GM18868 (cell line): Measurements from ENCODE around the gene DAPL1.

Experiments
- ATAC-seq: cut with Tn5 transposase; IDR thresholded peaks from one replicate; pipeline ENCODE4 v1.9.1; 2021; ENCODE audit warnings: mild to moderate bottlenecking, moderate library complexity; ENCODE audit not compliant: unreplicated experiment

Gene DAPL1

DNA sequence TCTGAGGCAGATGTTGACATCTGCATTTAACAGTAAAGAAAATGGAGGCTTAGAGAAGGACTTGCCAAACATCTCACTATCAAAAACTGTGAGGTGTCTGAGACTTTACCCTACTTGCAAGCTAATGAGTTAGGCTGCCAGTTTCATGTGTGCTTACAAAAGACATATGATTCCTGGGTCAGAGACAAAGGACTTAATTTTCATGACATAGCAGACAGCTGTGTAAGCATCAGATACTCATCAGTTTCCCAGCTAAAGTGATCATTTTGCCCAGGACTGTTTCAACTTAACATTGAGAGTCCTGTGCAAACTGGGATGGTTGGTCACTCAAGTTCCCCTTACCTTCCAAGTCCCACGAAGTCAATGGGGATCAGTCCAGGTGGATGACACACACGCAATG lies 18.9 kb upstream of the DAPL1 start:
- ATAC-seq = no peak

GRCh38 chr2:158777077-158777476 lies 18.0 kb upstream of the DAPL1 start:
- ATAC-seq = no peak

DNA sequence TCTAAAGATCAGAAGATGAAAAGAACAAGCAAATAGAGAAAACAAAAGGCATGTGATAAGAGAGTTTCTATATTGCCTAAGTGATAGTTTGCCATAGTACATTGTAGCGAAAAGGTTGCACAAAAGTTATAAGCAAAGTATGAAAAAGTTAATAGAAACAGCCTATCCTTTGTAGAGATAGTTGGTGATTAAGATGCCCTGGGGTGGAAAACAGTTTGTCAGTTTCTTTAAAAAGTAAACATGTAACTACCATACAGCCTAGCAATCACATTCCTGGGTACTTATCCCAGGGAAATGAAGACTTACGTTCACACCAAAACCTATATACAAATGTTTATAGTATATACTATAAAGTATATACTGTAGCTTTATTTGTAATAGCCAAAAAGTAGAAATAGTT lies 16.9 kb upstream of the DAPL1 start:
- ATAC-seq = no peak

DNA sequence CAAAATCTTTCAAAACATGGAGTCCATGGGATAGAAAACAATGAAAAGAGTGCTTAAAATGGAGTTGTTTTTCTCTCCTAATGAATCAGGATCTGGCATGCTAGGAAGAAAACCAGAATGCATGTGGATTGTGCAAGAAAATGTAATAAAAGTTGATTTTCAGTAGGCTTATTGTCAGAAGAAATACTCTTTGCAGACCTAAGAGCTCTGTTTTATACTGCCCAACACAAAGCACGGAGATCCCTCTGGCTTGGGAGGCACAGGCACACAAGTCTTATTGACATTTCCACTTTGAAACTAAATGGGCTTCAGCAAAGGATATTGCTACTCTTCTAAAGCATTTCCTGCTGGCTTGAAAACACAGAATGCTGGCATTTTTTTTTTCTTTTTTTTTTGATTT lies 15.5 kb upstream of the DAPL1 start:
- ATAC-seq = no peak

DNA sequence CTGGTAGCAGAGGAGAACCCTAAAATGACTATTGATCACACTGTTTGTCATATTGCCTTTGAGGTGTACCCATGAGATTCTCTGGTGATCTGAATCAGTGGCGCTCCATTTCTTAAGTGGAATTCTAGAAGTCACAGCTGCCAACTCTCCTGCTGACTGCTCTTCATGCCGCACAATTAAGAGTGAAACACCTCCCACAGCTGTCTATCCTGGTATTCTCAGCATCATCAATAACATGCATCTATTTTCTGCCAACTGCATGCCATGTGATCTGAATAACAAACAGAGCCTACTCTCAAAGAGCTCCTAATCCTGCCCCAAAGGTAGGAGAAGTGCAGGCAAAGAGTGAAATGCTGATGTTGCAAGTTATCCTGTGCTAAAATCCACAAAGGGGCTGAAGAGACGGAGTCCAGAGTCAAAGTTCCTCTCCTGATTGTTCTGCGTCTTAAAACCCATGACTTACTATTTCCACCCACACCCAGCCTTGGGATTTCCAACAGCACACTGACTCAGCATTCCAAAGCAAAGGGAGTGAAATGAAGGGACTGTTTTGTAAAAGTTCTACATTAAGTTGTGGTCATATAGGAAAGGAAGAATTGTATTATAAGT lies 13.7 kb upstream of the DAPL1 start:
- no peak for ATAC-seq

GRCh38 chr2:158782136-158782535 lies 13.0 kb upstream of the DAPL1 start:
- ATAC-seq = no peak

DNA sequence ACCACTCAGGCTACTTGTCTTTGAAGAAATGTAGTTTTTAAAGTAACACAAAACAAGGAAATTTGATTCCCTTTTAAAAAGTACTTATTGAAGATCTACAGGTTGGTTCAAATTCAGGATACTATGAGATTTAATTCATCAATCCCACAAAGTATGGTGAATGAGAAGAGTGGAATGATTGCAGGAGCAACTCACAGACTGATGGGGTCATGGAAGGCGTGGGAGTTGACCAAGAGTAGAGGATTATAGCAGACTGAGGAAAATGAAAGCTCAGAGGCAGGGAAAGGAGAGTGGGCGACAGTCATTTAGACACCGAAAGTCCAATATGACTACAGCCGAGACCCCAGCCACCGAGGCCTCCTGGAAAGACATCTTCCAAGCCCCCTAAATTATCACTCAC lies 12.5 kb upstream of the DAPL1 start:
- no peak for ATAC-seq

DNA sequence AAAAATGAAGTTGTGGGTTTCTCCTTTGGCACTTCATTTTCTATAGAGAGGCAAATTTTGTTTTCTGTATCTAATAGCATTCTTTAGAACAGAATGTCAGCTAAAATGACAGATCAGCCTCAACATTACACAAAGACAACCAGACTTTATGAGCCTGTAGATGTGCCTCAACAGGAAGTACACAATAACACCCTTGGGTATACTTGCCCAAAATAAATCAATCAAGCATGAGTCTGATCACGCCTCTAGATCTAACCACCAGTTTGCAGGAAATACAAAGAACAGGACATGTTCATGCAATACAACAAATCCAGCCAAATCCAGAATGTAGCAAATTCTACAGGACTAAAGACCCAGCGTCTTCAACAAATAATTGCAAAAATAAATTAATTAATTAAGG lies 11.2 kb upstream of the DAPL1 start:
- no peak for ATAC-seq

DNA sequence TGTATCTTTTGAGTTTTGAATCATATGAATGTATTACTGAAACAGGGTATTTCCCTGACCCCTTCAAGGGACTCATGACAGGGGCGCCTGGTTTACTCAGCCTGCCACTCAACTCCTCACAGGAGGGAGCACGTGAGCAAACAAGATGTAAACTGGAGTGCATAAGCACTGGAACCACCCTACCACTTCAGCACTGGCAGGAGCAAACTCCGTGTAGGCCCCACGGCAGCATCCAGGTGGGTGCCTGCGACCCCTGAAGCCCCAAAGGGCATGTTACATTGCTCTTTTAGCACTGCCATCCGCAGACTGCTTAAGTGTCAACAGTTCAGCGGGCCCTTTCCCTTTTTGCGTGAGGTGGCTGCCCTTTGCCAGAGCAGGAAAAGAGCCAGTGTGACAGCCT lies 8.2 kb upstream of the DAPL1 start:
- ATAC-seq = no peak

GRCh38 chr2:158788951-158789350 lies 6.2 kb upstream of the DAPL1 start:
- ATAC-seq = no peak

DNA sequence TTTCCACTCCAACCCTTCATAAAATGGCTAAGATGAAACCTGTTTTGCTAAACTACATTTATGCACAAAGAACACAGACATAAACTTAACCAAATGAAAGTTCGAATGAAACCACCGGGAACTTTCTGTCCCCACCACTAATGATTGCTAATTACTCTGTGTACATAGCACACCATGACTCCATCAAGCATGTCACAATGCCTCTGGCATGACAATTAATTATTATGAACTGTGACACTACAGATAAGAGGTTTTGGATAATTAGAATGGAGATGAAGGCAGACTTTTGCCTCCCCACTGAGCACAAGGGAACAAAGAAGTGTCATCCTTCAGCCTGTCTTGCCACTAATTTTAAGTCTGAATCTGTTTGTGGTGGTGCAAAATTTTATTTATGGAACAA lies 1.5 kb downstream of the DAPL1 start:
- no peak for ATAC-seq

- no peak for ATAC-seq
Measured at GRCh38 chr2:158797963-158798700, 3.0 kb downstream of the DAPL1 start.

DNA sequence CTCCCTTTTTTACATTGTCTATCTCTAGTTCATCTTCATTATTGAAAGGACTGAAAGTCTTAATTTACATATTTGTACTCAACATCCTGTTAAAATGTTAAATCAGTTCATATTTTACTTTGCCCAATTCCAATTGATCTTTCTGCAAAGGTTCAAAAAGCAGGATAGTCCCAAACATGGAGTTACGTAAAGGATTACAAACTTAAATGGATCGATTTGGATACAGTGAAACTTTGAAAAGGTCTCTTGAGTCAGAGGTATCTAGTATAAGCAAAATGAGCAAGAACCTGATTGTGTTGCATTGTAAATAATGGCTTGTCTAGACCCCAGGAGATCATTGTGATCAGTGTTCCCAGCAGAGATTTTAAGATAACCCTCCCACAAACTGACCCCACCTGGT lies 4.1 kb downstream of the DAPL1 start:
- ATAC-seq = no peak

DNA sequence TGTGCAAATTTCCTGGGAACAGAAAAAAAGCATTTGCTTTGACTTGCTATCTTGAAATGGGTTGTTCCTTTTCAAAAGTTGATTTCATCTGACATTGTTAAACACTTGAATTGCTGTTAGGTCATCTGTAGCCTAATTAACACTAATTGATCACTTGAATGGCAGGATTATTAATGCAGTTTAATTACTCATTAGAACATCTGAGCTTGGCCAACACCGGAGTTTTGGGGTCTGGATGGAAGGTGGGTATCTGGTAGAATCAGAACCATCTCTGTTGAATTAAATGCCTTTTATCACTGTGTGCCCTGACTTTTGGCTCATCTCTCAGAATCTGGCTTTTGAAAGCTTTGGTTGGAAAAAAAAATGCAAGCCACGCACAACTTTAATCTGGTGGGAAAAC lies 8.4 kb downstream of the DAPL1 start:
- ATAC-seq = no peak

DNA sequence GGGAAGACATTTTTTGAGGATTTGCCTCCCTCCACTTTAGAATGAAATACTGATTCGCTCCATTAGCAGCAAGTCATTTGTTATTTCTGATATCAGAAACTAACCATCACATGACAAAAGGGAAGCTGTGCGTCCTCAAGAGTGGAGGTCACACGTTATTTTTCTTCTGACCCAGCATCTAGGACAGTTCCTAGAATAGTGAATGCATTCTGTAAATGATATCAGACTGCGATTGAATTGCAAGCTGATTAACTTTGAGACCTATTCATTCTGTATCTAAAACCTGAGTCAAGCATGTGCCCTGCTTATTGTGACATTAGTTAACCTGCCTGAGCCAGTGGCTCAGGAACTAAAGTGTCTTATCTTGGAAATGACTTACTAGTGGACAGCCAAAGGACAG lies 10.1 kb downstream of the DAPL1 start:
- no peak for ATAC-seq

DNA sequence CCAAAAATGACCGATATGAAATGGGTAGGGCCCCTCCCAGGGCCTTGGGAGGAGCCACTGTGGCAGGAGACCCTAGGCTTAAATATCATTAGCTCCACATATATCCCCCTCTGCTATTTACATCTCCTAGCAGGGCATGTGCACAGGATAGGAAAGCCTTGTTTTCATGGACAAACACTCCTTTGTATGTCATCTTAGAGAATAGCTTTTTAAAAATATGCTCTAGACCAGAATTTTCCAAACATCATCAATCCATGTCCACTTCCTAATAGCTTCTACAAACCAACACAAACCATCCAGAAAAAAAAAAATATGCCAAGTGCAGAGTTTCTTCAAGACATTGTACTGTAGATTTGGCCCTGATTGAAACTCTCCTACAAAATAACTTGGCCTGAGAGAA lies 10.8 kb downstream of the DAPL1 start:
- no peak for ATAC-seq

DNA sequence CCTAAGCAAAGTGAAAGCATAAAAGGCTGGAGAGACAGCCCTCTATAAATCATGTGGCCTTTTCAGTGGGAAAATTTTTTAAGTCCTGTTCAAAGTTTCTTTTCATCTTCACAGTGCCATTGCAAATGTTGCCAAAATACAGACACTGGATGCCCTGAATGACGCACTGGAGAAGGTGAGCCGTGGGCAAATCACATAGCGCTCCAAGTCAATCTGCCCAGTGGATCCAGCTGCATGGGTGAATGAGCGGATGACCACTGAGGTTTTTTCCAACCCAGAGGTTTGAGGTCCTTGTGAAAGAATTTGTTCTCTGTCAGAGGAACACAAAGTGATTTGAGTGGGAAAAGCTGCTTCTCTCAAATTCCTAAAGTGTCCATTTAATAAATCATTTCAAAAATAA lies 11.8 kb downstream of the DAPL1 start:
- no peak for ATAC-seq

GRCh38 chr2:158808426-158808825 lies 13.3 kb downstream of the DAPL1 start:
- no peak for ATAC-seq

DNA sequence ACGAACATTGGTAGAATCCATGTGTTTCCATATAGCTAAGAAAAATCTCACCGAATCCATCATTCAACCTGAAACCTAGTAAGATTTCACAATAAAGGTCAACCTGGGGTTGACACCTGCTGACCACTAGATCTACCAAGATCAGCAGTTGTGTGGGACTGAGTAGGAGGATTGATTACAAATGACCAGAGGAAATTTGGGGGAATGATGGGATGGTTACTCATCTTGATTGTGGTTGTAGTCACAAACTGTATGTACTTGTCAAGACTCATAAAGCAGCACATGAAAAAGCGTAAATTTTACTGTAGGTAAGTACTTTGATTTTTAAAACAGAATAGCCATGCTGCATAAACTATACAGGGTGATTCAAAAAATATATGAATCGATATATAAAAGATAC lies 14.7 kb downstream of the DAPL1 start:
- no peak for ATAC-seq

GRCh38 chr2:158810731-158811460 lies 15.8 kb downstream of the DAPL1 start:
- ATAC-seq = no peak

DNA sequence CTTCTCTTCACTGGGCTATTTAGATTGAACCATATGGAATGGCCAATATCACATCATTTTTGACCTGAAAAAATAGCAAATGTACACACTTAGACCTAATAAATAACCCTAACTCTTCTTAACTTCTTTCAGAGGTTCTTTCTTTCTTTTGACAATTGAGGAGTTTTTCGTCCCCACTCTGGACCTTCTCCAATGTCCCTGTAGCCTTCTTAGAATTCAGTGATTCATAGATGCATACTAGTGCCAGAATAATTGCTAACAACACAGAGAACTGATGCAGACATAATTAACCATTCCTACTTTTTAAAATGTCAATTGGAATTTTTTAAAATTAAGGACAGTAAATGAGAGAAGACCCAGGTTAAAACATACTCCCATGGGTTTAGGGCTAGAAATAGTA lies 20.0 kb downstream of the DAPL1 start:
- ATAC-seq = no peak

GRCh38 chr2:158815658-158816057 lies 20.5 kb downstream of the DAPL1 start:
- no peak for ATAC-seq
